Effector memory CD4-positive, alpha-beta T cell (primary cell): ENCODE measurements around the gene HOMER3.
"Not testable (repeated sequence)": the region's sequence is repeated elsewhere in the genome, so short reads cannot be mapped to it uniquely, and the experiment has no call there.

Experiments
- DNase-seq, 3 donors: peaks; one replicate each; pipeline ENCODE4 v3.0.0-alpha.2; 2020
- H3K27ac ChIP-seq: 2 replicates; pipeline ENCODE4 v1.7.0; 2013; ENCODE audit warnings: mild to moderate bottlenecking, low read length, moderate library complexity; ENCODE audit not compliant: insufficient read depth, poor library complexity, severe bottlenecking
- H3K27me3 ChIP-seq: replicated peaks from 2 replicates; pipeline ENCODE4 v1.7.0; 2013; ENCODE audit warnings: mild to moderate bottlenecking, low read length; ENCODE audit not compliant: insufficient read depth, control insufficient read depth, poor library complexity, severe bottlenecking
- H3K36me3 ChIP-seq: 2 replicates; pipeline ENCODE4 v1.7.0; 2013; ENCODE audit warnings: mild to moderate bottlenecking, low read length, moderate library complexity; ENCODE audit not compliant: control insufficient read depth, insufficient read depth
- H3K4me1 ChIP-seq: 2 replicates; pipeline ENCODE4 v1.7.0; 2013; ENCODE audit warnings: low read length, mild to moderate bottlenecking; ENCODE audit not compliant: control insufficient read depth, insufficient read depth, poor library complexity, severe bottlenecking
- H3K4me3 ChIP-seq: 2 replicates; pipeline ENCODE4 v1.7.0; 2013; ENCODE audit warnings: low read length, low read depth, mild to moderate bottlenecking; ENCODE audit not compliant: insufficient read depth, poor library complexity, severe bottlenecking
- H3K9me3 ChIP-seq: 2 replicates; pipeline ENCODE4 v1.7.0; 2013; ENCODE audit warnings: mild to moderate bottlenecking, low read length, moderate library complexity; ENCODE audit not compliant: control insufficient read depth

Gene HOMER3

DNA sequence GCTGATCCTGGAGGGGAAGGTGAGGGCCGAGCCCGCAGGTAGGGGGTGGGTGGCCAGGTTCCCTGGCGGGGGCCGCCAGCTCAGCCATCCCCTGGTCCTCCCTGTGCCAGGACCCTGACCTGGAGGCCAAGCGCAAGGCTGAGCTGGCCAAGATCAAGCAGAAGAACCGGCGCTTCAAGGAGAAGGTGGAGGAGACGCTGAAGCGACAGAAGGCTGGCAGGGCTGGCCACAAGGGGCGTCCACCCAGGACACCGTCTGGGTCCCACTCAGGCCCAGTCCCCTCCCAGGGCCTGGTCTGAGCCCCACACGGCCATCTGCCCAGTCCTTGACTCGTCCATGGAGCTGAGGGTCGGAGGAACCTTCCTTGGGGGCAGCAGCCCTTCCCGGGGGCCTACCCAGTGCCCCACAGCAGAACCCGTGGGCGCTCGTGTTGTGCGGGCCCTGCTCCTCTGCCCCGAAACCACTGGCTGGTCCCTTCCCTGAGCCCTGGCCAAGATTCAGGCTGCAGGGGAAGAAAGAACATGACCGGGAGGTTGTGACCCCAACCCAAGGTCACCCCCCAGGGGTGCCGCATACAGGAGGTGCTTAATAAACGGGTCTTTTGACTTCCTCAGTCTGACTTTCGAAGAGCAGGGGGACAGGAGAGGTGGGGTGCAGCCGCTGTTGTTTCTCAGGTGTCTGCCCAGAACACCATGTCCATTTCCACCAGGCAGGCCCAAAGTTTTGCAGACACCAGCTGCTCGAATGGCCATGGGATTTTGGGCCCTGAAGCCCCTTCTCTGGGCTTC, 12.8 kb downstream of the HOMER3 start:
- peaks cover 25% of the 10 kb centered on the region for H3K36me3 ChIP-seq
- peaks cover 8% of the 10 kb centered on the region for H3K4me1 ChIP-seq
- H3K27ac ChIP-seq: no peak overlapping the region
- DNase-seq: no peak
- H3K9me3 ChIP-seq: no peaks in the 10 kb centered on the region
- no peak overlapping the region for H3K4me3 ChIP-seq
- H3K27me3 ChIP-seq: no peaks in the 10 kb centered on the region

DNA sequence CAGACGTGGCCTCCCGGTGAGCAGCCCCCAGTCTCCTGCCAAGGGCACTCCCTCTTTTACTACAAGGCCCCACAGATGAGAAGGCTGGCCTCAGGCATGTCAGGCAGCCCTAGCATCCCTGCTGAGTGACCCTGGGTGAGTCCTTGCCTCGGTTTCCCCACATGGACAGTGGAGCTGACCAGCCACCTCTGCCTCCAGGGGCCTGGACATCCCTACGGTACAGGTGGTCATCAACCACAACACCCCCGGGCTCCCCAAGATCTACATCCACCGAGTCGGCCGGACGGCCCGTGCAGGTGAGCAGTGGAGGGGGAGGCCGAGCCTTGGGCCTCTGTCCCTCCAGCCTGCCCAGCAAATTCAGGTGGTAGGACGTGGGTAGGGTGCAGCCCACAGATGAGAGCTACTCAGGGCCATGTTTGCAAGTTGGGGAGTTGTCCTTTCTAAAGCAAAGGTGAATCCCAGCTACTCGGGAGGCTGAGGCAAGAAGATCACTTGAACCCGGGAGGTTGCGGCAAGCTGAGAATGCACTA, 16.3 kb downstream of the HOMER3 start:
- Histone ChIP-seq H3K4me3 (no peak overlapping the region), H3K9me3 (no peaks in the 10 kb centered on the region), H3K27ac (no peak overlapping the region), H3K27me3 (no peaks in the 10 kb centered on the region), H3K36me3 (peaks cover 45% of the 10 kb centered on the region), H3K4me1 (peaks cover 9% of the 10 kb centered on the region)
- no peak for DNase-seq

DNA sequence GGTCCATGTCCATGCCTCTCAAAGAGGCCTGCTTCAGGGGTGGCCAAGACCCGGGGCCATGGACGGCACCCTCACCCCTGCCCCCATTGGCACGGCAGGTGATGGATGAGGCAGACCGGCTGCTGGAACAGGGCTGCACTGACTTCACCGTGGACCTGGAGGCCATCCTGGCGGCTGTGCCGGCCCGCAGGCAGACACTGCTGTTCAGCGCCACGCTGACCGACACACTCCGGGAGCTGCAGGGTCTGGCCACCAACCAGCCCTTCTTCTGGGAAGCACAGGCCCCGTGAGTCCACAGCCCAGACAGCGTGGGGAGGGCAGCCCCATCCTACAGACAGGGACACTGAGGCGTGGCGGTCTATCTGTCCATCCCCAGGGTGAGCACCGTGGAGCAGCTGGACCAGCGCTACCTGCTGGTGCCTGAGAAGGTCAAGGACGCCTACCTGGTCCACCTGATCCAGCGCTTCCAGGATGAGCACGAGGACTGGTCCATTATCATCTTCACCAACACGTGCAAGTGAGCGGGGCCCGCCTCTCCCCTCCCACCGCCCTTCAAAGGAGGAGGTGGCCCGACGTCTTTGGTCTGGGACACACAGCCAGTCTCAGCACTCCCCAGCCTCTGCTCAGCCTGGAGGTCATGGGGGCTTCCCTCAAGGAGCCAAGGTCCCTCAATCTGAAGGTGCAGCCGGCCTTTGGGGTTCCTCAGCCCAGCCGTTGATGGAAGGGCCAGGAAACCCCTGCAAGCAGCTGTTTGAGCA, 18.6 kb downstream of the HOMER3 start:
- Histone ChIP-seq H3K27ac (no peak overlapping the region), H3K27me3 (no peaks in the 10 kb centered on the region), H3K9me3 (no peaks in the 10 kb centered on the region), H3K4me3 (no peak overlapping the region), H3K36me3 (peaks cover 41% of the 10 kb centered on the region), H3K4me1 (peaks cover 21% of the 10 kb centered on the region)
- no peak for DNase-seq

DNA sequence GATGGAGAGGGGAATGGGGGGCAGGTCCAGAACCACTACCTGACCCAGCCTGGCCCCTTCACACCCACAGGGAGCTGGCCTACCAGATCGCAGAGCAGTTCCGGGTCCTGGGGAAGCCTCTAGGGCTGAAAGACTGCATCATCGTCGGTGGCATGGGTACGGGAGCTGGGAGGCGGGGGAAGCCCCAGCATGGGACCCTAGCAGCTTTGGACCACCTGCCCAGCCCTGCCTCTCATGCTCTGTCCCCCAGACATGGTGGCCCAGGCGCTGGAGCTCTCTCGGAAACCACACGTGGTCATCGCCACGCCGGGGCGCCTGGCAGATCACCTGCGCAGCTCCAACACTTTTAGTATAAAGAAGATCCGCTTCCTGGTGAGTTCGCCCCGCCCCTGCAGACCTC, 19.4 kb downstream of the HOMER3 start:
- no peak for DNase-seq
- H3K27me3 ChIP-seq: no peaks in the 10 kb centered on the region
- no peaks in the 10 kb centered on the region for H3K9me3 ChIP-seq
- H3K4me3 ChIP-seq: no peak overlapping the region
- H3K27ac ChIP-seq: no peak overlapping the region
- peaks cover 39% of the 10 kb centered on the region for H3K36me3 ChIP-seq
- peaks cover 21% of the 10 kb centered on the region for H3K4me1 ChIP-seq

DNA sequence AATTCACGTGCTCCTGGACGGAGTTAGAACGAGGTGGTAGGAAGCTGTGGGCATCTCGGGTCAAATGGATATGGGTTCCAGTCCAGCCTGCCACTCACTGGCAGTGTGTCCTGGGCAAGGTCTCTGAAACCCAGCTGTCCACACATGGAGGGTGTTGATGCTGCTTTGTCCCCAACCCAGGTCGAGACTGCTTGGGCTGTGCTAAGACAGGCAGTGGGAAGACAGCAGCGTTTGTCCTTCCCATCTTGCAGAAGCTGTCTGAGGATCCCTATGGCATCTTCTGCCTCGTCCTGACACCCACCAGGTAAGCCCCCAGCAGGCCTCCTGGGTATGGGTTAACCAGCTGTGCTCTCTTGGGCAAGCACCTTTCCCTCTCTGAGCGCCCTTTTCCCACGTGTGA, 20.6 kb downstream of the HOMER3 start:
- Histone ChIP-seq H3K27me3 (no peaks in the 10 kb centered on the region), H3K27ac (peak overlapping the region; percentile 72), H3K36me3 (peaks cover 33% of the 10 kb centered on the region), H3K9me3 (no peaks in the 10 kb centered on the region), H3K4me1 (peaks cover 21% of the 10 kb centered on the region), H3K4me3 (peak overlapping the region; percentile 92)
- DNase-seq: no peak

DNA sequence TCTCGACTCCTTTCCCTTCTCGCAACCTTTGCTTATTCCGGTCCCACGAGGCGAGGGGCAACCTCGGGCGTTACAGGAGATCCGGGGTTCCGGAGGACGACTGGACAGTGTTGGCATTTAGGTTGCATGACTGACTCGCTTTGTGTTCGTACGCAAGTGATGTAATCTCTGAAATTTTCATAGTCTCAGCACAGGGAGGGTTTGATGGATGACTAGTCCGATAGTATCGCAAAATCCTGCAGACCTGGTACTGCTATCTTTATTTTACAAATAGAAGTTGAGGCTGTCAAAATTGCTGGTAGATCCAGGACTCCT, 21.2 kb downstream of the HOMER3 start:
- DNase-seq: no peak
- H3K27ac ChIP-seq: peak overlapping the region; percentile 72
- H3K27me3 ChIP-seq: no peaks in the 10 kb centered on the region
- H3K4me1 ChIP-seq: peaks cover 21% of the 10 kb centered on the region
- peak overlapping the region; percentile 92 for H3K4me3 ChIP-seq
- no peaks in the 10 kb centered on the region for H3K9me3 ChIP-seq
- peaks cover 37% of the 10 kb centered on the region for H3K36me3 ChIP-seq

DNA sequence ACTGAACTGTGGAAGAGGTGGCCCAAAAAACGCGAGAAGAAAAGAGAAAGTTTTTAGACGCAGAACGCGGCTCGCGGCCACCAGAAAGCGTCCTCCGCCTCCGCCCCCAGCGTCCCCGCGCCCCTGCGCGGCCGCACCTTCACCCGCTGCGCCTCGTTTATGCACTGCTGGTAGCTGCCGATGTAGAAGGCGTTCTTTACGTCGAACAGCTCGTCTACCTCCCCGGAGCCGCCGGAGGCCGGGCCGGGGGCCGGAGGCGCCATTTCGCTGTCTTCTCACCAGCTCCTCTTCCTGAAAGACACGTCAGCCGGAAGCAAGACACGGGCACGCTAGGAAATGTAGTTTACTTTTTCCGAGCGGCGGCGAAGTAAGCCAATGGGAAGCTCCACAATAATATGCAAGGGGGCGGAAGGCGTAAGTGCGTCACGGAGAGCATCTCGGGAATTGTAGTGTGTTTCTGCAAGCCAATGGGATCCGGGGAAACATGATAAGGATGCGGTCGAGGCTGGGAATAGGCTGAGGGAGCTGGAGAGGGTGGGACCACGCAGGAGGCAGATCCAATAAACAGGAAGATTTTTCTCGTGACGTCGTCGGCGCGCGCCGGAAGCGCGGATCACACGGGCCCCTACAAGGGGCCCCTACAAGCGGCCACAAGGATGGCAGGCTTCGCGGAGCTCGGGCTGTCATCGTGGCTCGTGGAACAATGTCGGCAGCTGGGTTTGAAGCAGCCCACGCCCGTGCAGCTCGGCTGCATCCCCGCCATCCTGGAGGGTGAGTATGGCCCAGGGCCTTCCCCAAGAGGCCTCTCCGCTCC, 21.7 kb downstream of the HOMER3 start, which contains the start of the genes COPE and DDX49:
TSS of gene COPE (minus strand) at position 302 of the 814 bp plus-strand sequence. CDS start at position 263, 39 bp downstream.
TSS of gene DDX49 (plus strand) at position 630 of the 814 bp plus-strand sequence. CDS start at position 657, 27 bp downstream.
- Histone ChIP-seq H3K9me3 (no peaks in the 10 kb centered on the region), H3K27ac (peak within 1 kb of the TSS; percentile 96), H3K27me3 (no peaks in the 10 kb centered on the region), H3K36me3 (peaks cover 32% of the 10 kb centered on the region), H3K4me1 (peaks cover 21% of the 10 kb centered on the region), H3K4me3 (peak within 1 kb of the TSS; percentile 94)
- DNase-seq: peak; percentile 96 to 98 (median 98)

DNA sequence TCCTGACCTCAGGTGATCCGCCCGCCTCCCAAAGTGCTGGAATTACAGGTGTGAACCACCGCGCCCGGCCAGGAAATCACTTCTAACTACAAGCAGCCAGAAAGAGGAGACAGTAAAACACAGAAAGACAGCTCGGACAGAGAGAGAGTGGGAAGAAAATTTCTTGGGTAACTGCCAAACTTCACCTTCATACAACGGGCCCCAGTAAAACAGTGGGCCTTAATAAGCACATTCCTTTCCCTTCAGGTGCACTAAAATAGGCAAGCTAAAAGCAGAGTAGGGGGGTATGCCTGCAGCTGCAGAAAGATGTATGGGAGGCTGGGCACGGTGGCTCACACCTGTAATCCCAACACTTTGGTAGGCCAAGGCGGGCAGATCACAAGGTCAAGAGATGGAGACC, 23.4 kb downstream of the HOMER3 start:
- not testable (repeated sequence) for H3K27ac ChIP-seq, H3K27me3 ChIP-seq, H3K9me3 ChIP-seq, DNase-seq, H3K4me3 ChIP-seq
- peaks cover 32% of the 10 kb centered on the region for H3K36me3 ChIP-seq
- peaks cover 21% of the 10 kb centered on the region for H3K4me1 ChIP-seq

DNA sequence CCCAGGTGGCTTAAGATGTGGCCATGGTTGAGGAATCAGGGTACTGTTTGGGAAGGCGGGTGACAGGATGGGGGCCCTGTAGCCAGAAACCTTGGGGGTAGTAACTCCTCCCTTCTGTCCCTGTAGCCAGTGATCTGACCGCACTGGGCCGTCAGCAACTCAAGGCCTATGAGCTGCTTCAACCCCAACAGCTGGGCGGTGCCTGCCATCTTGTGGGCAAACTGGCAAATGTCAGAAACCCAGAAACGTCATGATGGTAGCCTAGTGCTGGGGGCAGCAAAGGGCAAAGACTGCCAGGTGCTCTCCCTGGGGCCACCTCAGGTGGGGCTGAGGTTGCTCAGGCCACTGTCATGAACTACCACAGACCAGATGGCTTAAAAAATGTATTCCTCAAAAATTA, 25.4 kb downstream of the HOMER3 start:
- H3K27ac ChIP-seq: no peak overlapping the region
- peaks cover 20% of the 10 kb centered on the region for H3K4me1 ChIP-seq
- peak in 1 of 3 donors; percentile 9 for DNase-seq
- no peaks in the 10 kb centered on the region for H3K9me3 ChIP-seq
- H3K27me3 ChIP-seq: no peaks in the 10 kb centered on the region
- H3K4me3 ChIP-seq: no peak overlapping the region
- peaks cover 26% of the 10 kb centered on the region for H3K36me3 ChIP-seq
